ENCODE results near the gene CAVIN3.

The CAVIN3 gene, protein sequence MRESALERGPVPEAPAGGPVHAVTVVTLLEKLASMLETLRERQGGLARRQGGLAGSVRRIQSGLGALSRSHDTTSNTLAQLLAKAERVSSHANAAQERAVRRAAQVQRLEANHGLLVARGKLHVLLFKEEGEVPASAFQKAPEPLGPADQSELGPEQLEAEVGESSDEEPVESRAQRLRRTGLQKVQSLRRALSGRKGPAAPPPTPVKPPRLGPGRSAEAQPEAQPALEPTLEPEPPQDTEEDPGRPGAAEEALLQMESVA

GRCh38 chr11:6320411-6321155, at the start of gene CAVIN3:
Gene CAVIN3, minus strand, starts transcription at chr11:6320501. Its CDS starts 25 bp downstream, at chr11:6320476.
- DNase-seq: peak; percentile 26

GRCh38 chr11:6365659-6366058, 45.4 kb upstream of the CAVIN3 start:
- no peak for DNase-seq

- peak; percentile 61 for DNase-seq
Measured at GRCh38 chr11:6362873-6363678, 42.8 kb upstream of the CAVIN3 start.

DNA sequence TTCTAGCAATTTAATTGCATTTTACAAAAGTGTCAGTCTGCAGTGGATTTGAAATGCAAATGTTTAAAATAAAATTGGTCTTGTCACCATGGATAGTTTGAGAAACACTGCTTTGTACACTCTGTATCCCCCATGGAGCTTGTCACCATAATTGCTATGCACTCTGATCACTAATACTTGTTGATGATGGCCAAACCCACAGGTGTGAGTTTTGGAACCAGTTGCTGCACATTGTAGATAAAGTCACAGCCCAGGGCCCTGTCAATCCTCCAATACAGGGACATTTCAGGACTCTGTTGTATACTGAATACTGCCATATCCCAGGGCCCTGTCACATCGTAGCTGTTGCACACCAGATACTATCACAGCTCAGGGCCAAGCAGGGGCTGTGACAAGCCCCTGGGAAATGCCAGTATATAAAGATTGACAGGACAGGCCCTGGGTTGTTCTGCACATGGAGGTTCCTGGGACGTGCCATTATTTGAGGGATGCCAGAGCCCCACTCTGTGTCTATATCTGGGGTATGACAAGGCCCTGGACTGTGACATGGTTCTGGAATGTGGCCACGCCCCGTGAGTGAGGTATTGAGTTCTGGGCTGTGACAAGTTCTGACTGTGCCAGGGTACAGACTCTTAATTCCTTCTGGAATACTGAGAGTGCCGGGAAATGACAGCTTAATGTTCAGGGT, 42.0 kb upstream of the CAVIN3 start:
- DNase-seq: no peak

- DNase-seq: no peak
Measured at GRCh38 chr11:6360183-6360582, 39.9 kb upstream of the CAVIN3 start.

DNA sequence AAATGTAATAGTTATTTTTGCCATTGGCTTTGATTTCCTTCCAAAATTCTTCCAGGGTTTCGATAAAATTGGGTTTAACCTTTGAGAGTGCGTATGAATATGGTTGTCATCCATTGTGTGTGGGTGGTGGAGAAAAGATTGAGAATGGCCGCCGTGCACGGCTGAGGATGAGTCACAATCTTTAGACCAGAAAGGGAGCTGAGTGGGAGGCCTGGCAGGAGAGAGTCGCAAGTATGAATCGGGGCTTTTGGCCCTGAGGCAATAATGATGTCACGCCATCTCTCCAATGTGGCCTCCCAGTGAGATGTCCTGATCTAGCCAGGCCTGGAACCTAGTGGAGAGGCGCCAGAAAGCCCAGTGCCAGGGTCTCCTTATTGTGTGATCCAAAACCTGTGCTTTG, 36.9 kb upstream of the CAVIN3 start:
- peak; percentile 94 for DNase-seq

GRCh38 chr11:6356503-6357055, 36.3 kb upstream of the CAVIN3 start:
- peak; percentile 51 for DNase-seq

DNA sequence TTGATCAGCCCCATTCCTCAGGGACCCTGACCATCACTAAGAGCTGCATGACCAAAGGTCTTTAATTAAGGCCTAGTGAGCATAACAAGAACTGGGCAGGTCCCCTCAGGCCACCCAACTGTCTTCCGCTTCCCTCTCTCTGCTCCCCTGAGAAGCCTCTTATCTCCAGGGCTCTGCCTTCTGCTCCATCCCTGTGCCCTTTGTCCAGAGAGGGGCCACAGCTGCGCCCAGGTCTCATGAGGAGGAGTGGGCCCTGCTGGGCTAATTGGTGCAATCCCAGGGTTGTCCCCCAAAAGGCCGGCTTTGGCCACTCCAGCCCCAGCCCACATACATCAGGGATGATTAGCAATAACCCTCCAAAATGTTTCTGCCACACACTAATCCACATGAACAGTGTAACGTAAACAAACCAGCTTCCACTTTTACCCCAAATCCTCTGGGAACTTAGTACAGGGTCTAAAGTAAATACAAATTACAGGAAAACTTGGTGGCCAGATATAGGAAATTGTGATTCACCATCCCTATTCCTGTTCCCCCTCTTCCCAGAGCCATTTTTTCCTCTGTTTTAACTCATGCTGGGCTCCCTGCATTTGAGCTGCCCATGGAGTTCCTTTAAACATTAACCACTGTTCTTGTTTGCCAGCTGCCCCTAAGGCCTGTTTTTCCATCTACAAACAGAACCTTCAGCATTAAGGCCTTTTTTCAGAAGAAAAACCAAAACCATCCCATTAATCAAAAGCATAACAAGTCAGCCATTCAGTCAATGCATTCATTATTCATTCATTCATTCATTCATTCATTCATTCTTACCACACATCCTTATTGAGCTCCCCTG, 34.6 kb upstream of the CAVIN3 start:
- peak; percentile 17 for DNase-seq

DNA sequence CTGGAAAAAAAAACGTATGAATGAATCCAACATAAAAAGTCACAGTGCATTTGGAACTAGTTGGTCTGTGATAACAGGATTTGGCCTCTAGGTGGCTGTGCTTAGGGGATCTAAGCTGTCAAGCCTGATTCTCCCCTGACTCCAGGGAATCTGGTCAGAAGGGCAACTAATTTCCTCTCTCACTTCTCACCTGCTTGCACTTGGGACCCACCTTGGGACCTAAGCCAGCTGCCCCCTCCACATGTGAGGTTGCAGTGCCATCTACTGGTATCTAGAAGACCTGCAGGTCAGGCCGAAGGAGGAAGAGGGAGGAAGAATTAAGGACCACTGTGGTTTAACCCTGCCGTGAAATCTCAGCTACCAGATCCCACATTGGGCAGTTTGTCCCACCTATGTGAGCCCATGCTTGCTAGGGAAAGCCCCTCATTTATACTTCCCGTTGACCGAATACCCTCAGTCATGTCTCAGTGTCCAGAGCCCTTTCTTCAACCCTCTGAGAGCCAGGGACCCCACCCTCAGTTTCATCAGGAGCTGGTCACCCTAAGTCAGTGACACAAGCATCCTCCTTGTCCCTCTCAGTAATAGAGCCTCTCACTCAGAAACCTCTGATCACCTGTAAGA, 33.2 kb upstream of the CAVIN3 start:
- DNase-seq: peak; percentile 77

DNA sequence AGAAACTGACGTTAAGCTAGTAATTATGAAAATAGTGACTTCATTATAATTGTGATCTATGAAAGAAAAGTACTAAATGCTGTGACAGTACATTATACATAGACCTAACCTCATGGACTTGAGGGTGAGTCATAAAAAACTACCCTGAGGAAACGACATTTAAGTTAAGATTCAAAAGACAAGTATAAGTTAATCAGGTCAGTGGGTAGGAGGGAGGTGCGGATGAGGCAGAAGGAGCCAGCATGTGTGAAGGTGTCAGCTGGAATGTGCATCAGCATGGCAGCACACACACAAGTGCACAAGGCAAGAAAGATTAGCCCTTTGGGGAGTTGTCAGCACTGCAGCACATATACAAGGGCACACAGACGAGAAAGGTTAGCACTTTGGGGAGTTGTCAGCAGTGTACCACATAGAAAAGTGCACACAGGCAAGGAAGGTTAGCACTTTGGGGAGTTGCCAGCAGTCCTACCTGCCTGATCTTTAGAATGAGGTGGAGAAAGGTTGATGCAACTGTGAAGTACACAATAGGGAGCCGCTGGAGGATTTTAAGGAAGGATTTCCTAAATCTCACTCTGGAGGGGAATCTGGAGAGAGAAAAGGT, 31.6 kb upstream of the CAVIN3 start:
- DNase-seq: no peak

DNA sequence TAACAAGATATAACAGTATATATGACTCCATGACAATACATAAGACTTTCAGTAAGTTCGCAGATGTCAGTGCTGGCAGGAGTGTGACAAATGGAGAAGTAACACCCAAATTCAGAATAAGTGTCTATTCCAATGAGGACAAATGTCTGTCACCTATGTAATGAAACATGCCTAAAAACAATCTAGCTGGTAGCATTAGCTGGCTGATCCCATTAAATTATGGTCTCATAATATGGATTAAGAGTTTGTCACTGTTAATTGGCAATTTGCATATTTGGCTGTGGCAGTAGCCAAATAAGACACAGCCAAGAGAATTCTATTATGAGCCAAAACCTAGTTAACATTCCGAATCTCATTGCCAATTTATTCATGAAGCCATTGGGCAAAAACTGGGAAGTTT, 30.2 kb upstream of the CAVIN3 start:
- no peak for DNase-seq

DNA sequence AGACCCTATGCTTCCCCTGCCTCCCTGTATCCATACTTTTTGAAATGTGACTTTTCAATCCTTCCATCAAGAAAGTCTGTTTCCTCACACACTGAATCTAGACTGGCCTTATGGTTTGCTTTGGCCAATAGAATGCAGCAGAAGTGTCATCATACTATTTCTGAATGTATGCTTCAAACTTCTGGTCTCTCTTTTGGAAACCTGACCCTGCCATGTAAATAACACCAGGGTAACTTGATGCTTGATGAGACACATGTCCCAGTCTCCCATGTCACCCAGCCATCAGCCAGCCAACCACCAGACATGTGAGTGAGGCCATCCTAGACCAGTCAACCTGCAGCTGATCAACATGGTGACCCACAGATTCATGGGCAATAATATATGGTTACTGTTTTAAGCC, 29.7 kb upstream of the CAVIN3 start:
- DNase-seq: no peak

- DNase-seq: no peak
Measured at GRCh38 chr11:6345366-6345765, 25.1 kb upstream of the CAVIN3 start.

GRCh38 chr11:6336293-6336692, 16.0 kb upstream of the CAVIN3 start:
- no peak for DNase-seq

DNA sequence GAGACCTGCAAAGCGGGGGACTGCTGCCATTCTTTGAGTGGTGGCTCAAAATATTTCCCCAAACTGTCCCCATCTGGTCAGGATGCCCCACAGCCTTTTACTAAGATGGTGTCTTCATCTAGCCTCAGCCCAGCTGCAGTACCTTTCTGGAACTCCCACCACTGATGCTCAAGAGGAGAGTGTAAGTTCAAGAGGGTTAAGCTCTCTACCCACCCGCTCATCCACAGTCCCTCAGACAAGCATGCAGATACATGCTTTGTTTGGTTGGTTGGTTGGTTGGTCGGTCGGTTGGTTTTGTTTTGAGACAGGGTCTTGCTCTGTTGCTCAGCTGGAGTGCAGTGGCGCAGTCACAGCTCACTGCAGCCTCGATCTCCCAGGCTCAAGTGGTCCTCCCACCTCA, 14.5 kb upstream of the CAVIN3 start:
- DNase-seq: no peak

- DNase-seq: no peak
Measured at GRCh38 chr11:6333095-6333494, 12.8 kb upstream of the CAVIN3 start.

- no peak for DNase-seq
Measured at GRCh38 chr11:6332066-6332465, 11.8 kb upstream of the CAVIN3 start.

- DNase-seq: no peak
Measured at GRCh38 chr11:6328321-6328720, 8.0 kb upstream of the CAVIN3 start.

GRCh38 chr11:6327806-6328205, 7.5 kb upstream of the CAVIN3 start:
- no peak for DNase-seq

DNA sequence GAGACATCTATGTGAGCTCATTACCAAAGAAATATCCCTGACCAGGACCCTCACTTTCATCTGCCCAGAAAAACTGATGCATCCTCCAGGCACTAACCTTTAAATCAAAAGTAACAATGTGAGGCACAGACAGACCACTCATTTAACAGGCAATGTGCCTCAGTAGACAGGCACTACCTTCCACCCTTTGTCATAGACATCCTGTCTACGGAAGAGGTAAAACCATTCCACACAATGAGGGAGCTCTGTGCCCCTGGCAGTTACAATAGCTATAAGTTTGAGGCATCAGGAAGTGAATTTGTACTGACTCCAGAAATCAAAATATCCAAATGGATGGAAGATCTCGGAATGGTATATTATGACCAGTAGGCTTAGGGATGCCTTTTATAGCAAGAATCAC, 6.7 kb upstream of the CAVIN3 start:
- no peak for DNase-seq

DNA sequence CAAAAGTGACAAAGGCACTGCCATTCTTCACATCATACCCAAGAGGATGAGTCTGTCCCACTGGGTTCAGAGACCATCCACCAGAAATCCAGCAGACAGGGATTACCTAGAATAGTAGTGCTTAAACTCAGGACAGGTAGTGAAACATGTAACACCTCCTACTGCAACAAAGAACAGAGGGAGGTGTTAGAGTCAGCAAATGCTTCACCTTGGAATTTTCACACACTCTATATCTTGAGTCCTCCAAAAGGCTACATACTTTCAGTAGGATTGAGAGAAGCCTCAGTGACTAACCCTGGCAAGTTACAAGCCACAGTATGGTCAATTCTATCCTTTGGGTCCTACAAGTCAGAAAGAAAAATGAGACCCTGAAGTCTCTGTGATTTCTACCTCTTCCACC, 6.0 kb upstream of the CAVIN3 start:
- DNase-seq: no peak
